GM15510 (cell line): ENCODE data around the gene PTH2R.

Experiments used
- POLR2A ChIP-seq: IDR thresholded peaks from 3 replicates; pipeline ENCODE4 v1.6.1; 2011; ENCODE audit warnings: borderline replicate concordance; ENCODE audit not compliant: insufficient read length; ENCODE audit errors: extremely low read depth

The PTH2R gene

GRCh38 chr2:208373460-208374089 is 33.0 kb upstream of the PTH2R start:
- TF ChIP-seq POLR2A = no peak

GRCh38 chr2:208375491-208376068 is 31.0 kb upstream of the PTH2R start:
- TF ChIP-seq POLR2A = no peak

GRCh38 chr2:208379192-208379591 is 27.4 kb upstream of the PTH2R start:
- TF ChIP-seq POLR2A = no peak

GRCh38 chr2:208384637-208385036 is 22.0 kb upstream of the PTH2R start:
- TF ChIP-seq POLR2A = no peak

- no peak for TF ChIP-seq POLR2A
Measured at GRCh38 chr2:208386541-208386940, 20.1 kb upstream of the PTH2R start.

- TF ChIP-seq POLR2A = no peak
Measured at GRCh38 chr2:208389940-208390339, 16.7 kb upstream of the PTH2R start.

- TF ChIP-seq POLR2A = no peak
Measured at GRCh38 chr2:208392300-208392699, 14.3 kb upstream of the PTH2R start.

GRCh38 chr2:208399201-208399600 is 7.4 kb upstream of the PTH2R start:
- no peak for TF ChIP-seq POLR2A

- TF ChIP-seq POLR2A = no peak
Measured at GRCh38 chr2:208407667-208408066, 1.1 kb downstream of the PTH2R start.

- no peak for TF ChIP-seq POLR2A
Measured at GRCh38 chr2:208413931-208414330, 7.3 kb downstream of the PTH2R start.

- TF ChIP-seq POLR2A = no peak
Measured at GRCh38 chr2:208415255-208415654, 8.7 kb downstream of the PTH2R start.

- no peak for TF ChIP-seq POLR2A
Measured at GRCh38 chr2:208415897-208416296, 9.3 kb downstream of the PTH2R start.

GRCh38 chr2:208426412-208427045 is 19.9 kb downstream of the PTH2R start:
- no peak for TF ChIP-seq POLR2A

- no peak for TF ChIP-seq POLR2A
Measured at GRCh38 chr2:208437755-208438154, 31.2 kb downstream of the PTH2R start.

GRCh38 chr2:208440716-208441115 is 34.1 kb downstream of the PTH2R start:
- TF ChIP-seq POLR2A = no peak

GRCh38 chr2:208441951-208442350 is 35.4 kb downstream of the PTH2R start:
- no peak for TF ChIP-seq POLR2A

- TF ChIP-seq POLR2A = no peak
Measured at GRCh38 chr2:208451061-208451460, 44.5 kb downstream of the PTH2R start.

- TF ChIP-seq POLR2A = no peak
Measured at GRCh38 chr2:208454861-208455260, 48.3 kb downstream of the PTH2R start.
